Neural progenitor cell (in vitro differentiated cells): Measurements from ENCODE around the gene PVALB.

Experiments
- EZH2 ChIP-seq: fragments of 200-600 bp; sonication (generic); IDR thresholded peaks from 2 replicates; pipeline ENCODE4 v1.6.1; 2017; ENCODE audit warnings: antibody characterized with exemption, mild to moderate bottlenecking, moderate library complexity
- TF ChIP-seq, protein P1 (sequence below): fragments of 200-600 bp; sonication (generic); IDR thresholded peaks from 2 replicates; pipeline ENCODE4 v1.5.1; 2017; ENCODE audit warnings: antibody characterized with exemption, mild to moderate bottlenecking

DNA sequence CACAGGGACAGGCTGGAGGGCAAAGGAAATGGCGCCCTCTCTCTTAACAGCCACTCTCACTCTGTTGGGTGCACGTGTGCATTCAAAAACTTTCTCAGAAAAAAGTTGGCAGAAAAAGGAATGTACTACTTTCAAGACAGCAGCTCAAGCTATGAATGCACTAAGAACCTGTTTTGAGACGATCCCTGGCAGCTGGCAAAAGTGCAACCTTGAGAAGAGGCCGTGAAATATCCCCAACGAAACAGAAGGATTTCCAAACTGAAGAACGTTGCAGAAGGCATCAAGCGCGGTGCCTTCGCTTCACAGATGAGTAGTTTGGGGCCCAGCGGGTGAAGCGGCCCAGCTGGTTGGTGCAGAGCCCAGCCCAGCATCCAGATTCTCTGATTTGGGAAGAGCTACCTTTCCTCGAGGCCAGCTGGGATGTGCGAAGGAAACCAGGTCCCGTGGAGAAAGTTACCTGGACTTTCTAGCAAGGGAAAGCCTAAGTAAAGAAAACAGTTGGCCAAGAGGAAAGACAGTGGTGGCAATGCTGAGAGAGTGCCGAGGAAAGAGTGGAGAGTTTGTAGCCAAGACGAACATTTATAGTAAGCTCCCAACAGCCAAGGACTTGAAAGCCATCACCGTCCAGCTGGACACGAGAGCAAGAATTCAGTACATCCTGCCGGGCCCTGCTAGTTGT, 57.2 kb downstream of the PVALB start:
- TF ChIP-seq EZH2, result no peak
- TF ChIP-seq, protein P1, sequence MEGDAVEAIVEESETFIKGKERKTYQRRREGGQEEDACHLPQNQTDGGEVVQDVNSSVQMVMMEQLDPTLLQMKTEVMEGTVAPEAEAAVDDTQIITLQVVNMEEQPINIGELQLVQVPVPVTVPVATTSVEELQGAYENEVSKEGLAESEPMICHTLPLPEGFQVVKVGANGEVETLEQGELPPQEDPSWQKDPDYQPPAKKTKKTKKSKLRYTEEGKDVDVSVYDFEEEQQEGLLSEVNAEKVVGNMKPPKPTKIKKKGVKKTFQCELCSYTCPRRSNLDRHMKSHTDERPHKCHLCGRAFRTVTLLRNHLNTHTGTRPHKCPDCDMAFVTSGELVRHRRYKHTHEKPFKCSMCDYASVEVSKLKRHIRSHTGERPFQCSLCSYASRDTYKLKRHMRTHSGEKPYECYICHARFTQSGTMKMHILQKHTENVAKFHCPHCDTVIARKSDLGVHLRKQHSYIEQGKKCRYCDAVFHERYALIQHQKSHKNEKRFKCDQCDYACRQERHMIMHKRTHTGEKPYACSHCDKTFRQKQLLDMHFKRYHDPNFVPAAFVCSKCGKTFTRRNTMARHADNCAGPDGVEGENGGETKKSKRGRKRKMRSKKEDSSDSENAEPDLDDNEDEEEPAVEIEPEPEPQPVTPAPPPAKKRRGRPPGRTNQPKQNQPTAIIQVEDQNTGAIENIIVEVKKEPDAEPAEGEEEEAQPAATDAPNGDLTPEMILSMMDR, result no peak
